ENCODE results near the gene THBD.
A peak's percentile ranks its signal among the peaks of the same experiment; 100 is the strongest.

Gene THBD

DNA sequence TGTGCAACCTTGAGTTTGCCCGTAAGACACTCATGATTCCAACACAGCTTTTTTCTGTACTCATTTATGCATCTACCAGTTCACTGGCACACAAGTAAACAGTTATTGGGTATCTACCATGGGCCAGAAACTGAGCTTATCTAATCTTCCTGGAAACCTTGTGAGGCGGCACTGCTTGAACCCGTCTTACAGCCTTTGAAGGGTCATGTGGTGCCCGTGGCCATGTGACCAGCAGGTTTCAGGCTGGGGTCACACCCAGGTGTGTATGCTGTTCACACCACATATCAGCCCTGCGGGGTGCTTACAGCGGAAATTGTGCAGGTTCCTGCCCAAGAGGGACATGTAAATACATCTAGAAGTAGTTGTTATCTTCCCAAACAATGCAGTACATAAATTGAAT, 6.1 kb downstream of the THBD start:
- Histone ChIP-seq H3K36me3 (ENCODE audit: control insufficient read depth in 1 of 2, insufficient read depth in 2 of 2, low read length in 2 of 2) (no peaks in the 10 kb centered on the region), H3K9ac (ENCODE audit: low read length) (no peak overlapping the region), H2BK12ac (ENCODE audit: low read length) (no peak overlapping the region), H3K4ac (ENCODE audit: low read depth, low read length) (no peak overlapping the region), H3K27me3 (ENCODE audit: insufficient read depth, low read length) (peaks cover 11% of the 10 kb centered on the region), H4K12ac (ENCODE audit: low read depth, low read length) (no peak overlapping the region), H2AFZ (ENCODE audit: insufficient read depth, low read length, poor library complexity) (no peak overlapping the region), H3K27ac (ENCODE audit: low read depth, low read length) (no peak overlapping the region), H3K79me1 (ENCODE audit: low read length) (no peaks in the 10 kb centered on the region), H3K9me3 (ENCODE audit: insufficient read depth, low read depth, low read length) (peaks cover 7% of the 10 kb centered on the region), H4K91ac (ENCODE audit: low read depth, low read length) (no peak overlapping the region), H3K14ac (ENCODE audit: low read length) (no peak overlapping the region), H2AK5ac (ENCODE audit: low read length) (no peak overlapping the region), H3K4me1 (ENCODE audit: control insufficient read depth in 1 of 2, insufficient read depth in 2 of 2, low read length in 2 of 2) (peaks cover 11 to 20% of the 10 kb centered on the region in 2 experiments), H3K18ac (ENCODE audit: low read length) (no peak overlapping the region), H3K4me2 (ENCODE audit: low read length) (no peak overlapping the region), H2BK5ac (ENCODE audit: low read depth, low read length, poor library complexity) (no peak overlapping the region), H2BK120ac (ENCODE audit: insufficient read depth, low read length, poor library complexity) (no peak overlapping the region), H3K23ac (ENCODE audit: low read length) (no peak overlapping the region), H4K8ac (ENCODE audit: low read depth, low read length) (no peak overlapping the region), H3K79me2 (ENCODE audit: control insufficient read depth, insufficient read depth, low read length, poor library complexity) (no peaks in the 10 kb centered on the region), H3K4me3 (ENCODE audit: low read depth, low read length) (no peak overlapping the region)
- DNase-seq, result no peak
- WGBS (ENCODE audit: extremely low coverage, insufficient coverage, insufficient read length), result no CpG with 5 or more reads among the region's 6 CpGs

DNA sequence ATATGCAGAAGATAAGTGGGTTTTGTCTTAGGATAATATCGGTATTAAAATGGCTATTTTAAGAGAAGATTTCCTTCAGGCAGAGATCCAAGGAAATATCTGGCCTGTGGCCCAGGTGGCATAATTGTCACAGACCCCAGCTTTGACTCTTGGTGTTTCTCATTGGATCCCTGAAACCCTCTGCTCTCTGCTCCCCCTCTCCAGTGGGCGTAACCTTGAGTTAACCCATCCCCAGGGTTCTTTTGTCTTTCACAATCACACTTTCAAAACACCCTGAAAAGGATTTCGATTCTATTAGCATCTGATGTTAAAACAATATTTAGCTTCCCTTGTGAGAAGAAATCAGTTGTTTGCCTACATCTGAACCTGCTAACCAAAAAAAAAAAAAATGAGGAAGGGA, 7.2 kb downstream of the THBD start:
- Histone ChIP-seq H2BK120ac (ENCODE audit: insufficient read depth, low read length, poor library complexity) (no peak overlapping the region), H2BK5ac (ENCODE audit: low read depth, low read length, poor library complexity) (no peak overlapping the region), H3K36me3 (ENCODE audit: control insufficient read depth in 1 of 2, insufficient read depth in 2 of 2, low read length in 2 of 2) (no peaks in the 10 kb centered on the region), H3K27me3 (ENCODE audit: insufficient read depth, low read length) (peaks cover under 1% of the 10 kb centered on the region), H3K14ac (ENCODE audit: low read length) (no peak overlapping the region), H3K23ac (ENCODE audit: low read length) (no peak overlapping the region), H3K4me2 (ENCODE audit: low read length) (no peak overlapping the region), H3K79me2 (ENCODE audit: control insufficient read depth, insufficient read depth, low read length, poor library complexity) (no peaks in the 10 kb centered on the region), H4K8ac (ENCODE audit: low read depth, low read length) (no peak overlapping the region), H2AK5ac (ENCODE audit: low read length) (no peak overlapping the region), H3K27ac (ENCODE audit: low read depth, low read length) (no peak overlapping the region), H3K18ac (ENCODE audit: low read length) (no peak overlapping the region), H3K9ac (ENCODE audit: low read length) (no peak overlapping the region), H4K12ac (ENCODE audit: low read depth, low read length) (no peak overlapping the region), H3K4ac (ENCODE audit: low read depth, low read length) (no peak overlapping the region), H2AFZ (ENCODE audit: insufficient read depth, low read length, poor library complexity) (no peak overlapping the region), H3K9me3 (ENCODE audit: insufficient read depth, low read depth, low read length) (no peaks in the 10 kb centered on the region), H4K91ac (ENCODE audit: low read depth, low read length) (no peak overlapping the region), H2BK12ac (ENCODE audit: low read length) (no peak overlapping the region), H3K4me3 (ENCODE audit: low read depth, low read length) (no peak overlapping the region), H3K79me1 (ENCODE audit: low read length) (no peaks in the 10 kb centered on the region), H3K4me1 (ENCODE audit: control insufficient read depth in 1 of 2, insufficient read depth in 2 of 2, low read length in 2 of 2) (peaks cover 2 to 9% of the 10 kb centered on the region in 2 experiments)
- WGBS (ENCODE audit: extremely low coverage, insufficient coverage, insufficient read length), result no CpG with 5 or more reads among the region's 3 CpGs
- no peak for DNase-seq

DNA sequence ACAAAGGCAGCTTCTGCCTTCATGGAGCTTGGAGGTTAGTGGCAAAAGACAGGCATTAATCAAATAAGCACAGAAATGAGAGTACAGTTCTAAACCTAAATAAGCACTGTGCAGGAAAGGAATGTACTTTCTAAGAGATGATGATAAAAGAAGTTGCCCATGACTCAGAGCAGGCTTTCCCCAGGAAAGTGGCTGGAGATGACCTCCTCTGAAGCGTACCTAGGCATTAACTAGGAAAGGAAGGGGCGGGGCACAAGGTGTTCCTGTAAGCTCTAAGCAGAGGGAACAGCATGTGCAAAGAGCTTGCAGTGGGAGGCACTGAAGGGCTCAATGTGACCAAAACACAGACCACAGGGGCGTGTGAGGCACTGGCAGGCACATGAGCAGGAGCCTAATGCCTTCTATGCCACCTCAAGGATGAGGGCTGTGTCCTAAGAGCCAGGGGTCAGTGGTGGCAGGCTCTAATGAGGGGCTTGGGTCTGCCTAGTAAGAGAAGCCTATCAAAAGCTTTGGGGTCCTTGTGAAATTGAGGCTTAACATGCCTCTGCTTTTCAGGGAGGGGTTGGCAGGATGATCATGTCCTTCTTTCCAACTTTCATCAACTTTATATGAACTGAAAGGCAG, 9.5 kb downstream of the THBD start:
- Histone ChIP-seq H3K9ac (ENCODE audit: low read length) (no peak overlapping the region), H2BK12ac (ENCODE audit: low read length) (no peak overlapping the region), H2AK5ac (ENCODE audit: low read length) (no peak overlapping the region), H2BK120ac (ENCODE audit: insufficient read depth, low read length, poor library complexity) (no peak overlapping the region), H3K79me1 (ENCODE audit: low read length) (no peaks in the 10 kb centered on the region), H3K18ac (ENCODE audit: low read length) (no peak overlapping the region), H3K4ac (ENCODE audit: low read depth, low read length) (no peak overlapping the region), H3K4me1 (ENCODE audit: control insufficient read depth in 1 of 2, insufficient read depth in 2 of 2, low read length in 2 of 2) (peaks cover 2 to 4% of the 10 kb centered on the region in 2 experiments), H3K14ac (ENCODE audit: low read length) (no peak overlapping the region), H3K4me3 (ENCODE audit: low read depth, low read length) (peak overlapping the region; percentile 58), H3K36me3 (ENCODE audit: control insufficient read depth in 1 of 2, insufficient read depth in 2 of 2, low read length in 2 of 2) (no peaks in the 10 kb centered on the region), H2AFZ (ENCODE audit: insufficient read depth, low read length, poor library complexity) (no peak overlapping the region), H4K12ac (ENCODE audit: low read depth, low read length) (no peak overlapping the region), H2BK5ac (ENCODE audit: low read depth, low read length, poor library complexity) (no peak overlapping the region), H4K8ac (ENCODE audit: low read depth, low read length) (no peak overlapping the region), H4K91ac (ENCODE audit: low read depth, low read length) (no peak overlapping the region), H3K79me2 (ENCODE audit: control insufficient read depth, insufficient read depth, low read length, poor library complexity) (no peaks in the 10 kb centered on the region), H3K4me2 (ENCODE audit: low read length) (no peak overlapping the region), H3K23ac (ENCODE audit: low read length) (no peak overlapping the region), H3K9me3 (ENCODE audit: insufficient read depth, low read depth, low read length) (peaks cover 8% of the 10 kb centered on the region), H3K27me3 (ENCODE audit: insufficient read depth, low read length) (peaks cover 16% of the 10 kb centered on the region), H3K27ac (ENCODE audit: low read depth, low read length) (no peak overlapping the region)
- DNase-seq, result no peak
- no CpG with 5 or more reads among the region's 3 CpGs for whole genome bisulfite sequencing (ENCODE audit: extremely low coverage, insufficient coverage, insufficient read length)

DNA sequence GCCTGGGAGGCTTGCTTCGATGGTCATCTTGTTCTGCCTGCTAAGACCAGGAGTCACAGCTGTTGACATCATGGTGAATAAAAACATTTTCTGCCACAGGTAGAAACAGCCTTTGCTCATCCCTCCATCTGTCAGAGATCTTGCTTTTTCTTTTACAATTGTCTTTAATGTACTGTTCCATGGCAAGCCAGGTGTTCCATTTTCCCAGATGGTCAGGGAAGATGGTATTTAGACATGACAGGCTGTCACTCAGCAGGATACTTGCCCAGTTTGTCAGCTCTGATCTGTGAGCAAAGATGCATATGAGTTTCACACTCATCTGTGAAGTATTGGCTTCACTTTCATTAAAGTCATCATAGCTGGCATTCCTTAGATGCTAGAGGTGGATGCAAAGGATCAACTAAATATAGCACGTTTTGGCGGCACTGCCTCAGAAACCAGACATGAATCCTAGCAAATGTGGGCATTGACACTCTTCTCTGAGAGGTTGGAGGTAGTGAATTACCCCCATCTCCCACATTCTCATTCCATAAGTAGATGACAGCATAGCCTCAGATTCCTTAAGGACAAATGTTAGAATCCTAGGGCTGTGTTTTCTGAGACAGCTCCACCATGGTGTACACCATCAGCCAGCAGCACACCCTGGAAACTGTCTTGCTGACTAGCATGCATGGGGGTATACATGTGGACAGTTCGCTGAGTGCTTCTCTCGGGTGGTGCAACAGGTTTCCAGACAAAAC, 10.2 kb downstream of the THBD start:
- peaks cover 10% of the 10 kb centered on the region for H3K9me3 ChIP-seq (ENCODE audit: insufficient read depth, low read depth, low read length)
- H4K8ac ChIP-seq (ENCODE audit: low read depth, low read length), result no peak overlapping the region
- peaks cover 23% of the 10 kb centered on the region for H3K27me3 ChIP-seq (ENCODE audit: insufficient read depth, low read length)
- no peak overlapping the region for H3K27ac ChIP-seq (ENCODE audit: low read depth, low read length)
- no peak overlapping the region for H3K4me3 ChIP-seq (ENCODE audit: low read depth, low read length)
- H2BK120ac ChIP-seq (ENCODE audit: insufficient read depth, low read length, poor library complexity), result no peak overlapping the region
- H3K9ac ChIP-seq (ENCODE audit: low read length), result no peak overlapping the region
- no peak overlapping the region for H4K12ac ChIP-seq (ENCODE audit: low read depth, low read length)
- no peaks in the 10 kb centered on the region for H3K79me1 ChIP-seq (ENCODE audit: low read length)
- no peak overlapping the region for H2AK5ac ChIP-seq (ENCODE audit: low read length)
- no peak overlapping the region for H2BK5ac ChIP-seq (ENCODE audit: low read depth, low read length, poor library complexity)
- no peak overlapping the region for H3K4ac ChIP-seq (ENCODE audit: low read depth, low read length)
- H3K4me1 ChIP-seq (ENCODE audit: control insufficient read depth in 1 of 2, insufficient read depth in 2 of 2, low read length in 2 of 2), result peaks cover 2 to 4% of the 10 kb centered on the region in 2 experiments
- H3K23ac ChIP-seq (ENCODE audit: low read length), result no peak overlapping the region
- H3K14ac ChIP-seq (ENCODE audit: low read length), result no peak overlapping the region
- H3K79me2 ChIP-seq (ENCODE audit: control insufficient read depth, insufficient read depth, low read length, poor library complexity), result no peaks in the 10 kb centered on the region
- H3K36me3 ChIP-seq (ENCODE audit: control insufficient read depth in 1 of 2, insufficient read depth in 2 of 2, low read length in 2 of 2), result no peaks in the 10 kb centered on the region
- no peak overlapping the region for H2BK12ac ChIP-seq (ENCODE audit: low read length)
- WGBS (ENCODE audit: extremely low coverage, insufficient coverage, insufficient read length), result no CpG with 5 or more reads among the region's 5 CpGs
- H3K4me2 ChIP-seq (ENCODE audit: low read length), result no peak overlapping the region
- DNase-seq, result peak; percentile 91 to 97
- no peak overlapping the region for H2AFZ ChIP-seq (ENCODE audit: insufficient read depth, low read length, poor library complexity)
- H4K91ac ChIP-seq (ENCODE audit: low read depth, low read length), result no peak overlapping the region
- no peak overlapping the region for H3K18ac ChIP-seq (ENCODE audit: low read length)
